Naive thymus-derived CD4-positive, alpha-beta T cell (primary cell): ENCODE results near the gene CDYL. TPM values are rescaled to one million over a fixed set of nuclear protein-coding genes. Genes with fewer than 3 reads are reported as not detected.
A peak's percentile ranks its signal among the peaks of the same experiment; 100 is the strongest.
"Not testable (repeated sequence)": the region's sequence is repeated elsewhere in the genome, so short reads cannot be mapped to it uniquely, and the experiment has no call there.

Experiments
- ATAC-seq: fragments of 150-1000 bp; cut with Tn5 transposase; 2 replicates; pipeline ENCODE4 v1.10.0; 2021; ENCODE audit warnings: mild to moderate bottlenecking, moderate library complexity
- CTCF ChIA-PET: fragments of 350-600 bp; sonication (Branson Sonifier 250); formaldehyde crosslinking; loops from one replicate; lab custom pipeline; 2021; ENCODE audit warnings: antibody characterized with exemption; lab: Charles Lee
- POLR2A ChIA-PET: fragments of 350-600 bp; sonication (Branson Sonifier 250); formaldehyde crosslinking; loops from one replicate; lab custom pipeline; 2021; ENCODE audit warnings: antibody characterized with exemption, inconsistent platforms; lab: Charles Lee
- DNase-seq, 9 donors: peaks; one replicate each; pipeline versions ENCODE4 v3.0.0 to v3.0.0-alpha.2; 2020 to 2022; ENCODE audit warnings: mixed read lengths in 1 of 9
- H3K27ac ChIP-seq: one replicate; pipeline ENCODE4 v1.7.0; 2013; ENCODE audit warnings: mild to moderate bottlenecking, low read depth, low read length, moderate library complexity
- H3K27me3 ChIP-seq, 2 donors: one replicate each; pipeline ENCODE4 v1.7.0; 2013; ENCODE audit warnings: low read length in 2 of 2, mild to moderate bottlenecking in 2 of 2, moderate library complexity in 2 of 2; ENCODE audit not compliant: control insufficient read depth in 2 of 2, insufficient read depth in 2 of 2
- H3K36me3 ChIP-seq, 3 experiments: 1 replicate in 2 of 3; 2 replicates in 1 of 3; pipeline ENCODE4 v1.7.0; 2013; ENCODE audit warnings: low read length in 3 of 3, mild to moderate bottlenecking in 3 of 3, moderate library complexity in 1 of 3; ENCODE audit not compliant: insufficient read depth in 3 of 3, control insufficient read depth in 2 of 3
- H3K4me1 ChIP-seq, 2 donors: one replicate each; pipeline ENCODE4 v1.7.0; 2013; ENCODE audit warnings: low read length in 2 of 2, mild to moderate bottlenecking in 2 of 2, moderate library complexity in 1 of 2; ENCODE audit not compliant: control insufficient read depth in 2 of 2, insufficient read depth in 2 of 2
- H3K4me3 ChIP-seq: 2 replicates; pipeline ENCODE4 v1.7.0; 2013; ENCODE audit warnings: mild to moderate bottlenecking, low read length
- H3K9me3 ChIP-seq, 3 experiments: 1 replicate in 2 of 3; 2 replicates in 1 of 3; pipeline ENCODE4 v1.7.0; 2013; ENCODE audit warnings: low read length in 3 of 3; ENCODE audit not compliant: control insufficient read depth in 2 of 3
- H3K27ac Mint-ChIP-seq, 9 donors: one replicate each; pipeline ENCODE4 v1.8.0; 2020 to 2022; ENCODE audit warnings: mixed read lengths in 9 of 9, mild to moderate bottlenecking in 8 of 9, moderate library complexity in 5 of 9, inconsistent platforms in 2 of 9
- H3K27me3 Mint-ChIP-seq, 5 donors: one replicate each; pipeline ENCODE4 v1.8.0; 2021 to 2022; ENCODE audit warnings: mixed read lengths in 5 of 5, mild to moderate bottlenecking in 1 of 5
- H3K36me3 Mint-ChIP-seq, 5 donors: one replicate each; pipeline ENCODE4 v1.8.0; 2020 to 2022; ENCODE audit warnings: mixed read lengths in 5 of 5, mild to moderate bottlenecking in 3 of 5, inconsistent platforms in 1 of 5
- H3K4me1 Mint-ChIP-seq, 7 donors: one replicate each; pipeline ENCODE4 v1.8.0; 2020 to 2022; ENCODE audit warnings: mixed read lengths in 7 of 7, mild to moderate bottlenecking in 3 of 7, inconsistent platforms in 1 of 7
- H3K4me3 Mint-ChIP-seq, 10 donors: one replicate each; pipeline ENCODE4 v1.8.0; 2020 to 2022; ENCODE audit warnings: mild to moderate bottlenecking in 10 of 10, mixed read lengths in 10 of 10, moderate library complexity in 6 of 10, inconsistent platforms in 2 of 10
- H3K9me3 Mint-ChIP-seq, 11 donors: one replicate each; pipeline ENCODE4 v1.8.0; 2020 to 2022; ENCODE audit warnings: mixed read lengths in 11 of 11, mild to moderate bottlenecking in 4 of 11, inconsistent platforms in 1 of 11, moderate library complexity in 1 of 11
- intact Hi-C, 2 donors: fragments of 100-400 bp; cut with micrococcal nuclease; formaldehyde crosslinking; loops; one replicate each; pipeline ENCODE4 v1.15.1; 2023
- polyA plus RNA-seq, 2 donors: library from polyadenylated mRNA; unstranded; fragments of 300-500 nt; fragmentation: Illumina TruSeq; gene quantifications; one replicate each; pipeline ENCODE4 v1.2.3, GENCODE V29; 2021
- total RNA-seq, 6 experiments: library from RNA in 5 of 6; stranded (reverse) in 5 of 6; gene quantifications; 1 replicate in 5 of 6; 2 replicates in 1 of 6; pipeline ENCODE4 v1.2.3 and lab custom pipeline; 2021 to 2026

Gene CDYL
- total and polyA plus RNA-seq, 7 experiments from 2014 or later = 3.6 to 43.3 (median 32.3) TPM

DNA sequence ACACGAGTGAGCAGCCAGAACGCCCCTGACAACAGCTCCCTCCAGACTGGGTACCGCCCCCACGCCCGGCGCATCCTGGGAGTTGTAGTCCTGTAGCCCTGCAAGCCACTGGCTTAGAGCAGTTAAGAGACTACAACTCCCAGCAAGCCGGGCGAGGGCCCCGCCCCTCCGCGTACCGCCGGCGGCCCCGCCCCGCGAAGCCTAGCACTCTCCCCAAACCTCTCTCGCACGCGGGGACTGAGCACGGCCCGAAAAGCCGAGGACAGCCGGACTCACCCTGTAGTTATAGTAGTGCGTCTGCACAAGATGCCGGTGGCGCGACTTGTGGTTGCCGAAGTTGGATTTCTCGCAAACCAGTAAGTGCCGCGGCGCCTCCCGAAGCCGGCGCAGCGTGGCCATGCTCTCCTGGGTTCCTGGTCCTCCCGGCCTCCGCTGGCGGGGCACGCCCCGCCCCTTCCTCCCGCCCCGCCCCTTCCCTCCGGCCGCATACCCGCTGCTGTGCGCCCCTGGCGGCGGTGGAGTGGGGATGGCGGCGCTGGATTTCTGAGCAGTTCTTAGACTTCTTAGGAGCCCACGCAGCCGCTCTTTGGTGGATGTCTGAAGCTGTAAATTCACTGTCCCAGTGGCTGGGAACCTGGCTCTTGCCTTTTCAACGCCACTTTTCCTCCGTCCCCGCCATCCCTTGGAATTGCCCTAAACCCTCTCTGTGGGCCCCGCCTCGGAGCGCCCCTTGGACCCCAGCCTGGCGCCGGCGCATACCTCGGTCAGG is 227.6 kb downstream of the CDYL start, which contains the start of gene RPP40:
RPP40 (minus strand) TSS at position 434 of the 769 bp plus-strand sequence; CDS start at position 399, 35 bp downstream.
- Mint-ChIP-seq H3K27me3 (no peaks in the 10 kb centered on the region), H3K27ac (peak within 1 kb of the TSS; percentile 91 to 98 (median 94)), H3K4me3 (peak within 1 kb of the TSS; percentile 88 to 95 (median 94)), H3K36me3 (peaks cover 0 to 15% (median 12%) of the 10 kb centered on the region in 5 donors), H3K4me1 (peaks cover 0 to 20% (median 13%) of the 10 kb centered on the region in 7 donors), H3K9me3 (no peaks in the 10 kb centered on the region)
- ATAC-seq = peak; percentile 97
- intact Hi-C loops = loop anchor here (1.0 to 10.0 kb wide), 11 partner anchors 27 to 1004 kb away; partner anchors contain the start of genes CDYL (in 2 of the 2), ECI2 (in 2 of the 2), FARS2 (in 1 of the 2) and LYRM4 (in 1 of the 2)
- H3K9me3 ChIP-seq = no peaks in the 10 kb centered on the region
- H3K4me1 ChIP-seq = peaks cover 9% of the 10 kb centered on the region in 2 donors
- ChIA-PET CTCF (interaction anchor here (0.6 kb wide), 1 partner anchor 23 kb away, joined by 3 read pairs; no protein-coding TSS in a partner anchor), POLR2A (interaction anchor here (0.6 to 1.1 kb wide), 2 partner anchors 227 to 1648 kb away, joined by 3 to 4 read pairs; partner anchors contain the start of gene CDYL)
- peak within 1 kb of the TSS; percentile 82 for H3K27ac ChIP-seq
- no peaks in the 10 kb centered on the region for H3K27me3 ChIP-seq
- DNase-seq = peak; percentile 97 to 99 (median 99)
- H3K36me3 ChIP-seq = peaks cover 0 to 11% (median 0%) of the 10 kb centered on the region in 3 experiments
- H3K4me3 ChIP-seq = peak within 1 kb of the TSS; percentile 91

- H3K4me1 Mint-ChIP-seq = peaks cover 0 to 20% (median 13%) of the 10 kb centered on the region in 7 donors
- Histone ChIP-seq H3K9me3 (no peaks in the 10 kb centered on the region), H3K27ac (peak overlapping the region; percentile 82), H3K4me1 (peaks cover 9% of the 10 kb centered on the region in 2 donors), H3K27me3 (no peaks in the 10 kb centered on the region), H3K4me3 (peak overlapping the region; percentile 91), H3K36me3 (peaks cover 0 to 11% (median 0%) of the 10 kb centered on the region in 3 experiments)
- intact Hi-C loops = loop anchor here (1.0 to 10.0 kb wide), 7 partner anchors 26 to 1003 kb away; partner anchors contain the start of genes CDYL (in 1 of the 2), ECI2 (in 1 of the 2) and NRN1 (in 1 of the 2)
- ChIA-PET POLR2A (interaction anchor here (0.6 to 1.1 kb wide), 2 partner anchors 228 to 1649 kb away, joined by 3 to 4 read pairs; partner anchors contain the start of gene CDYL), CTCF (interaction anchor here (0.6 kb wide), 1 partner anchor 10 kb away, joined by 3 read pairs; no protein-coding TSS in a partner anchor)
- H3K27me3 Mint-ChIP-seq = no peaks in the 10 kb centered on the region
- H3K27ac Mint-ChIP-seq = peak overlapping the region; percentile 86 to 98 (median 94)
- H3K36me3 Mint-ChIP-seq = peaks cover 0 to 12% (median 10%) of the 10 kb centered on the region in 5 donors
- peak overlapping the region; percentile 88 to 95 (median 94) for H3K4me3 Mint-ChIP-seq
- ATAC-seq = peak; percentile 0
- DNase-seq = peak in 1 of 9 donors; percentile 2
- H3K9me3 Mint-ChIP-seq = no peaks in the 10 kb centered on the region
These were observed 228.3 kb downstream of the CDYL start for GRCh38 chr6:5004373-5005037.

GRCh38 chr6:5005038-5005433 is 228.8 kb downstream of the CDYL start:
- CTCF ChIA-PET, H3K4me3 ChIP-seq, H3K9me3 Mint-ChIP-seq, H3K27ac ChIP-seq, DNase-seq, ATAC-seq, H3K27me3 Mint-ChIP-seq, H3K4me1 ChIP-seq, H3K27me3 ChIP-seq, POLR2A ChIA-PET, H3K9me3 ChIP-seq: not testable (repeated sequence)
- peak overlapping the region in 5 of 10 donors; percentile 29 to 95 (median 88) for H3K4me3 Mint-ChIP-seq
- peaks cover 0 to 20% (median 13%) of the 10 kb centered on the region in 7 donors for H3K4me1 Mint-ChIP-seq
- peak overlapping the region in 5 of 9 donors; percentile 17 to 94 (median 92) for H3K27ac Mint-ChIP-seq
- intact Hi-C loops = loop anchor here in 1 of 2 donors (10.0 kb wide), 2 partner anchors 660 to 850 kb away; no protein-coding TSS in a partner anchor
- peaks cover 0 to 10% (median 7%) of the 10 kb centered on the region in 5 donors for H3K36me3 Mint-ChIP-seq
- H3K36me3 ChIP-seq = peaks cover 0 to 11% (median 0%) of the 10 kb centered on the region in 3 experiments

Other genes starting within 250 kb of the CDYL start
- 1 to 10 TPM; 3.8 to 8.0 (median 5.1) TPM for gene RPP40, start 227.6 kb downstream of the CDYL start, total RNA-seq
- gene RPP40, start 227.6 kb downstream of the CDYL start, polyA plus RNA-seq = 10 to 100 TPM; 14.2 to 18.6 TPM